RPMI7951 (cell line): ENCODE results near the gene ZNF467. TPM values are rescaled to one million over a fixed set of nuclear protein-coding genes. Genes with fewer than 3 reads are reported as not detected.

Experiments used
- DNase-seq: peaks from one replicate; pipeline ENCODE4 v3.0.0-alpha.2; 2012; ENCODE audit warnings: low read depth
- total RNA-seq: library from RNA; depleted of rRNA; stranded (reverse); fragments of >200 nt; shearing (Covaris generic); gene quantifications from 2 replicates; pipeline ENCODE4 v1.2.3, GENCODE V29; 2014

Gene ZNF467
- total RNA-seq, 1 experiment from 2014 or later: not detected

DNA sequence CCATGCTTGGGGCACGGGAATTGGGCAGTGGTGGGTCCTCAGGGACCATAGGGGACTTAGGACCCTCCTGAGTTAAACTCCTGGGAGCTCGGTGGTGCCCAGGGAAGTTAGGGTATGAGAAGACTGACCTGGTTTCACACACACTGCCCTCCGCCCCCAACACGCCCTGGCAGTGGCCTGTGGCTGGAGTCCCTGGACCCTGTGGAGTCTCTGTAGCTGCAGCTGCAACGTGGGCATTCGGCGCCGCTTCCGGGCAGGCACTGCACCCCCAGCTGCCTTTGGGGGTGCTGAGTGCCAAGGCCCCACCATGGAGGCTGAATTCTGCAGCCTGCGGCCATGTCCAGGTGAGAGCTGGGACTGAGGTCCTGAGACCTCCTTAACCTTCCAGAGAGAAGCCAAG is 34.9 kb upstream of the ZNF467 start:
- DNase-seq: no peak

- no peak for DNase-seq
Observed at GRCh38 chr7:149806726-149807125, 33.3 kb upstream of the ZNF467 start.

DNA sequence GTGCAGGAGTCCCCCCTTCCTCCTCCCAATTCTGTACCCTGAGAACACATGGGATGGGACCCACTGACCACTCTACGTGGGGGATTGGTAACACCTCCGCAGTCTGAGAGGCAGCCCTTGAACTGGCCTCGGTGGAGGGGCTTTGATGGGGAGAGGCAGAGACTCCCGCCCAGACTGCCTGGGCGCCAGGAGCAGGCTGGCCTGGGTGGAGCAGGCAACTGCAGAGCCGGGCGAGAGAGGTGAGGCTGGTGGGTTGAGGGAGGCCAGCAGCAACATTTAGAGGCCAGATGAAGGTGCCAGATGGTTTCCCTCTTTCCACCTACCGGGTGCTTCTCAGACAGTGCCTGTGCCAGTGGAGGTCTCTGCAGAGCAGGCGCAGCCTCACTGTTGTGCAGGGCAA is 30.7 kb upstream of the ZNF467 start:
- no peak for DNase-seq

GRCh38 chr7:149803551-149804074 is 30.2 kb upstream of the ZNF467 start:
- DNase-seq: no peak

DNA sequence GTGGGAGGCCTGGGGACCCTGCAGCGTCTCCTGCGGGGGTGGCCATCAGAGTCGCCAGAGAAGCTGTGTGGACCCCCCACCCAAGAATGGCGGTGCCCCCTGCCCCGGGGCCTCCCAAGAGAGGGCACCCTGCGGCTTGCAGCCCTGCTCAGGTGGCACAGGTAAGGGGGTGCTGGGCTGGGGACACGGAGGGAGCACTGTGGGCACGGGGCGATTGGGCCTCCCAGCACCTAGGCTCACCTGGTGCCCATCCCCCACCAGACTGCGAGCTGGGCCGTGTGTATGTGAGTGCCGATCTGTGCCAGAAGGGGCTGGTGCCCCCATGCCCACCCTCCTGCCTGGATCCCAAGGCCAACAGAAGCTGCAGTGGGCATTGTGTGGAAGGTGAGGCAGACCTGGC is 29.6 kb upstream of the ZNF467 start:
- DNase-seq: no peak

DNA sequence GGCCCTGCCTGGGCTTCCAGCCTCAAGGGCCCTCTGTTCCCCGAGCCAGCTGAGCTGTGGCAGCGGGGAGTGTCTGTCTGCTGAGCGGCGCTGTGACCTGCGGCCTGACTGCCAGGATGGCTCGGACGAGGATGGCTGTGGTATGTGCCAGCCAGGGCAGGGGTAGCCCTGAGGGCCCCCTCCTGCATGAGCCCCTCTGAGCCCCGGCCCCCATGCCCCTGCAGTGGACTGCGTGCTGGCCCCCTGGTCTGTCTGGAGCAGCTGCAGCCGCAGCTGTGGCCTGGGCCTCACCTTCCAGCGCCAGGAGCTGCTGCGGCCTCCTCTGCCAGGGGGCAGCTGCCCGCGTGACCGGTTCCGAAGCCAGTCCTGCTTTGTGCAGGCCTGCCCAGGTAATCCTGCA is 28.4 kb upstream of the ZNF467 start:
- no peak for DNase-seq

DNA sequence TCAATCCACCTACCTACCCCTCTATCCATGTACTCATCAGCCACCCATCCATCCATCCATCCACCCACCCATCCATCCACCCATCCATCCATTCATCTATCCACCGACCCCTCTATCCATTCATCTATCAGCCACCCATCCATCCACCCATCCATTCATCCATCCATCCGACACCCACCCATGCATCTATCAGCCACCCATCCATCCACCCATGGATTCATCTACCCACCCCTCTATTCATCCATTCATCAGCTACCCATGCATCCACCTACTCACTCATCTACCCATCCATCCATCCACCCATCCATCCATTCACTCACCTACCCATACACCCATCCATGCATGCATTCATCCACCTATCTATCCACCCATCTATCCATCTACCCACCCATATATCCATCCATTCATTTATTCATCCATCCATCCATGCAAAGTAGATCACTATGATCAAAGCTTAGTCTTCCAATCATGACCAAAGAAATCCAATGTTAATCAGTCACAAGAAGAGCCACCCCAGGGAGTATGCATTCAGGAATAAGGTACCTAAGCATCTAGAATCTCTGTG is 27.7 kb upstream of the ZNF467 start:
- DNase-seq: no peak

DNA sequence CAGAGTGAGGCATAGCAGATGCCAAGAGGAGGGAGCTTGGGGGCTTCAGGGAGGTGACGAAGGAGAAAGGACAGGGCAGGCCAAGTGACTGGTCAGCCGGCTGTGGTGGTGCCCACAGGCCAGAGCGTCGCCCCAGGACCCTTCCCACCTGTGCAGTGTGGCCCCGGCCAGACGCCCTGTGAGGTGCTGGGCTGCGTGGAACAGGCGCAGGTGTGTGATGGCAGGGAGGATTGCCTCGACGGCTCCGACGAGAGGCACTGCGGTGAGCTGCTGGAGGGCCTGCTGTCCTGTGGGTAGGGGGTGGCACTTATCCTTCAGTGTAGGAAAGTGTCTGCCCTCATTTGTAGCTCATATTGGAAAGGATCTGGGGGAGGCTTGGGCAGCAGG is 26.8 kb upstream of the ZNF467 start:
- no peak for DNase-seq

DNA sequence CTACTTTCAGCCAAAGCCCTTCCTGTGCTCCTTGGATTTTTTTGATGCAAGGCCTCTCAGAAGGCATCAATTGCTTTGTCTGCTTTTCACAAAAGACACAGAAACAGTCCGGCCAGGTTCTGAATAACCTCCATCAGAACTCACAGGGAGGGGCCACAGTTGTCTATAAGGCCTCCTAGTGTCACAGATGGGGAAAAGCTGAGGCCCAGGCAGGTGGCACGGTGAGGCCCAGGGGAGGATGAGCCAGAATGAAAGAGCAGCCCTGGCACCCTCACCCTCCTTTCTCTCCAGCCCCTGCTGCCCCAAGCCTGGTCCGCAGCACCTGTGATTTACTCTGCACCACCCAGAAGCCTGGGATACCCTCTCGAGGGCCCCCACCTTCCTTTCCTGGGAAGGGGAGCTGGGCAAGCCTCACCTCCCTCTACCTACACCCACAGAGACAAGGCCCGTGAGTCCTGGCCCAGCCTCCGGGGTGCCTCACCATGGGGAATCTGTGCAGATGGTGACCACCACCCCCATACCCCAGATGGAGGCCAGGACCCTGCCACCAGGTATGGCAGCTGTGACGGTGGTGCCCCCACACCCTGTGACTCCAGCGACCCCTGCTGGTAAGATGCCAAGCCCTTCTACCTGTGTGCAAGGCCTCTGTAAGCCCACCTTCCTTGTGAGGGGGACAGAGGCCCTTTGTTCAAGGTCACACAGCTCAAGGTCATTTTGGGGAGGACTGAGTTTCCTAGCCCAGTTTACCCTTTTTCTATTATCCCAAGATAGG is 26.2 kb upstream of the ZNF467 start:
- DNase-seq: no peak

- no peak for DNase-seq
Observed at GRCh38 chr7:149797771-149798170, 24.4 kb upstream of the ZNF467 start.

GRCh38 chr7:149796287-149796860 is 23.0 kb upstream of the ZNF467 start:
- DNase-seq: no peak

DNA sequence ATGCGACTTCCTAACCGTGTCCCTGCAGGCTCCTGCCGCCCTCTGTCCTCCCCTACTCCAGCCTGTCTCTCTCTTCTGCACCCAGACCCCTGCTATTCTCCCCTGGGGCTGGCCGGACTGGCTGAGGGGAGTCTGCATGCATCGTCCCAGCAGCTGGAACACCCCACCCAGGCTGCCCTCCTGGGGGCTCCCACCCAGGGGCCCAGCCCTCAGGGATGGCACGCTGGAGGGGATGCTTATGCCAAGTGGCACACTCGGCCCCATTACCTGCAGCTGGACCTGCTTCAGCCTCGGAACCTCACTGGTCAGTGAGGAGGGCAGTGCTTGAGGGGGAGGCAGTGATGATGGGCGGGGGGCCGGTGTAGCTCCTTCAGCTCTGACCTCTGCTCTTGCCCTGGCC is 21.7 kb upstream of the ZNF467 start:
- DNase-seq: no peak

DNA sequence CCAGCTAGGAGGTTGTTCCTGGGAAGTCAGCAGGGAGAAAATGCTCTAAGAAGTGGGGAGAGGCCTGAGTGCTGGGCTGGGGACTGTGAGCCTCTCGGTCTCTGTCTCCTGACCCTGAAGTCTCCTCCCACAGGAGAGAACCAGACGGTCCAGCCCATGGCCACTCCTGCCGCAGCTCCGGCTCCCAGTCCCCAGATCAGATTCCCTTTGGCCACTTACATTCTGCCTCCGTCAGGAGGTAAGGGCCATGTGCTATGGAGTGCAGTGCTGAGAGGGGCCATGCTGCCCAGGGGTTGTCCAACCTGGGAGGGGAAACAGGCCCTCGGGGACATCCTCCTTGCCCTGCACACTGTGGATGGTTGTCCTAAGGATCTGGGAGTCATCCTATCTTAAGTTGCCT is 21.3 kb upstream of the ZNF467 start:
- DNase-seq: no peak

GRCh38 chr7:149793261-149793660 is 19.9 kb upstream of the ZNF467 start:
- no peak for DNase-seq

DNA sequence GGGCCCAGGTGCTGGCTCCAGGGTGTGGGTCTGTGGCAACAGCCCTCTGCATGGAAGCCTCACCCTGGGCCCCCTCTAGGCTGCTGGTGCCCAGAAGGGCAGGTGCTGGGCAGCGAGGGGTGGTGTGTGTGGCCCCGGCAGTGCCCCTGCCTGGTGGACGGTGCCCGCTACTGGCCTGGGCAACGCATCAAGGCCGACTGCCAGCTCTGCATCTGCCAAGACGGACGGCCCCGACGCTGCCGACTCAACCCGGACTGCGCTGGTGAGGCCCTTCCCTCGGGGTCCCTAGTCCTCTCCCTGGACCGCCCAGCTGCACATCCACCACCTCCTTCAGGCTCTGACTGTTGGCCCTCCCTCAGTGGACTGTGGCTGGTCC is 18.8 kb upstream of the ZNF467 start:
- no peak for DNase-seq

DNA sequence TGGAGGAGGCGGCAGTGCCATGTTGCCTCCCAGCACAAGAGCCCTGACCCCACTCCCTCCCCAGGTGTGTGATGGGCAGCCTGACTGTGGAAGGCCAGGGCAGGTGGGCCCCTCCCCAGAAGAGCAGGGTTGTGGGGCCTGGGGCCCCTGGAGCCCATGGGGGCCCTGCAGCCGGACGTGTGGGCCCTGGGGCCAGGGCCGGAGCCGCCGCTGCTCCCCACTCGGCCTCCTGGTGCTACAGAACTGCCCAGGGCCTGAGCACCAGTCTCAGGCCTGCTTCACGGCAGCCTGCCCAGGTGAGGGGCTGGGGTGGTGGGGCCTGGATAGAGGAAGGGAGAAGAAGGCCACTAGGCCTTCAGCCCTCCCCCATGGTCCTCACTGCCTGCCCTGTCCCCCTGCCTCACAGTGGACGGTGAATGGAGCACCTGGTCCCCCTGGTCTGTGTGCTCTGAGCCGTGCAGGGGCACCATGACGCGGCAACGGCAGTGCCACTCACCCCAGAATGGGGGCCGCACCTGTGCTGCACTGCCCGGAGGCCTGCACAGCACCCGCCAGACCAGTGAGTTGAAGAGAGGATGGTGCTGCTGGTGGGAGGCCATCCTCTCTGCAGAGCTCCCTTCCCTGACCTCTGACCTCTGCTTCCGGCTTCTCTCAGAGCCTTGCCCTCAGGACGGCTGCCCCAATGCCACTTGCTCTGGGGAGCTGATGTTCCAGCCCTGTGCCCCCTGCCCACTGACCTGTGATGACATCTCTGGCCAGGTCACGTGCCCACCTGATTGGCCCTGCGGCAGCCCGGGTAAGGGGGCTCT is 18.2 kb upstream of the ZNF467 start:
- DNase-seq: no peak

DNA sequence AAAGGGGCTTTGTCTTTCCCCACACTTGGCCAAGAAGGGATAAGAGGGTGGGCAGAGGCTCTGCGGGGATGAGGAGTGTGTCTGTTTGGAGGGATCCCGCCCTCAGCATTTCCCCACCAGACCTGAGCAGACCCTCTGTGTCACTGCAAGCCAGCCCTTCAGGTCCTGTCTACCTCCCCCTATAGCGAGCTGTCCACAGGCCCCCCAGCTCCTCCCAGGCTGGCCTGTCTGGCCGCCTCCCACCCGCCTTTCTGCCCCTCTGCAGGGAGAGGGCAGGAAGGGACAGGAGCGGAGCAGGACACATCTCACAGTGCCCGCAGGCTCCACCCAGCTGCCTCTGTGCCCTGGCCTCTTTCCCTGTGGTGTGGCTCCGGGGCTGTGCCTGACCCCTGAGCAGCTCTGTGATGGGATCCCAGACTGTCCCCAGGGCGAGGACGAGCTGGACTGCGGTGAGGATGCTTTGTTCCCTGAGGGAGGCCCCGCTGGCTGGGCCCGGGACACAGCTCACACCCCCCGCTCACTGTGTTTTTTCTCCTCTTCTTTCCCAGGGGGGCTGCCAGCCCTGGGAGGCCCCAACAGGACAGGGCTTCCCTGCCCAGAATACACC is 17.5 kb upstream of the ZNF467 start:
- no peak for DNase-seq

GRCh38 chr7:149790146-149790548 is 16.8 kb upstream of the ZNF467 start:
- no peak for DNase-seq

DNA sequence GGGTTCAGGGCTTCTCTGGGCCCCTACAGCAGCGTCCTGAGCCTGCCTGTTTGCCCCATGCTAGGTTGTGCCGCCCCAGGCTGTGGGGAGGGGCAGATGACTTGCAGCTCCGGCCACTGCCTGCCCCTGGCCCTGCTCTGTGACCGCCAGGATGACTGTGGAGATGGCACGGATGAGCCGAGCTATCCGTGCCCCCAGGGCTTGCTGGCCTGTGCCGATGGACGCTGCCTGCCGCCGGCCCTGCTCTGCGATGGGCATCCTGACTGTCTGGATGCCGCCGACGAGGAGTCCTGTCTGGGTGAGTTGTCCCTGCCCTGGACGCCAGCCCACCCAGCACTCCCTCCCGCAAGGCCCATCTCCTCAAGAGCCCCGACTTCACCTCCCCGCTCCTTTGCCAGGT is 15.7 kb upstream of the ZNF467 start:
- no peak for DNase-seq

DNA sequence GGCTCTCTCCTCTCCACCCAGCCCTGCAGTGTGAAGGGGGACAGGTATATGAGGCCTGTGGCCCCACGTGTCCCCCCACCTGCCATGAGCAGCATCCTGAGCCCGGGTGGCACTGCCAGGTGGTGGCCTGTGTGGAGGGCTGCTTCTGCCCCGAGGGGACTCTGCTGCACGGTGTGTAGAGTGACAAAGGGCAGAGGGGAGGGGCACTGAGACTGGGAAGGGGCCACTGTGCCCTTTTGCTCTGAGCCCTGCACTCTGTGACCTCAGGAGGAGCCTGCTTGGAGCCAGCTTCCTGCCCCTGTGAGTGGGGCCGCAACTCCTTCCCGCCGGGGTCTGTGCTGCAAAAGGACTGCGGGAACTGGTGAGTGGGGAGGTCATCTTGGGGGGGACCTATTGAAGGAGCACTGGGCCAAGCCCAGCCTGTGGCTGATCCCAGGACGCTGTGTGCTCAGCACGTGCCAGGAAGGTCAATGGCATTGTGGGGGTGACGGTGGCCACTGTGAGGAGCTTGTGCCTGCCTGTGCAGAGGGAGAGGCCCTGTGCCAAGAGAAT is 15.0 kb upstream of the ZNF467 start:
- no peak for DNase-seq

DNA sequence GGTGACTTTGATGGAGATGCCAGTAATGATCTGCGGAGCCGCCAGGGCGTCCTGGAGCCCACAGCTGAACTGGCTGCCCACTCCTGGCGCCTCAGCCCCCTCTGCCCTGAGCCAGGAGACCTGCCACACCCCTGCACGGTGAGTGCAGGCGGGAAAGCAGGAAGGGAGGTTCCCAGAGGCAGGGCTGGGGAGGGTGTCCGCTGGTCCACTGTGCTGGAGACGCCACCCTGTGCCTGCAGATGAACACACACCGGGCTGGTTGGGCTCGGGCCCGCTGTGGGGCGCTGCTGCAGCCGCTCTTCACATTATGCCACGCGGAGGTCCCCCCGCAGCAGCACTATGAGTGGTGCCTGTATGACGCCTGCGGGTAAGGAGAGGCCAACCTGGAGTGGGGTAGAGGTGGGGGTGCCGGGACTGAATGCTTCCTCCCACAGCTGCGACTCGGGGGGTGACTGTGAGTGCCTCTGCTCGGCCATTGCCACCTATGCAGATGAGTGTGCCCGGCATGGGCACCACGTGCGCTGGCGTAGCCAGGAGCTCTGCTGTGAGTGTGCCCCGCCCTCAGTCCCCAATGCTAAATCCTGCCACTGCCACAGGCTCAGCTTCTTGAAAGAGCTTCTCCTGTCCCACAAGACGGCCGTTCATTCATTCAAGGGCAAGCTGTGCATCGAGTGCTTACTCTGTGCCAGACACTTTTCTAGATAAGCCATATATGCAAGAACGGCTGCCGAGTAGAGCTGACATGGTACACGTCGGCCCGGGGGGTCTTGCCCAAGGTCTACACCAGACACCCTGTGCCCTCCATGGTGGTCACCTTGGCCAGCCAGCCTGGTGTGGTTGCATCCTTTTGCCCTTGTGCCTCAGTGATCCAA is 14.3 kb upstream of the ZNF467 start:
- DNase-seq: no peak
